Calu3 (cell line): ENCODE data around the gene BCLAF1. TPM values are rescaled to one million over a fixed set of nuclear protein-coding genes. Genes with fewer than 3 reads are reported as not detected.
"Not testable (repeated sequence)": the region's sequence is repeated elsewhere in the genome, so short reads cannot be mapped to it uniquely, and the experiment has no call there.

Experiments used
- BruUV-seq: library from RNA; stranded (reverse); fragments of 400-500 nt; replicated peaks from 2 replicates; lab custom pipeline; 2021; lab: Mats Ljungman, UMichigan
- CTCF ChIA-PET: fragments of 300-600 bp; sonication (Branson Sonifier 250); formaldehyde crosslinking; loops from one replicate; lab custom pipeline; 2022; ENCODE audit warnings: antibody characterized with exemption; lab: Charles Lee
- DNase-seq: peaks from one replicate; pipeline ENCODE4 v3.0.0; 2022
- H3K27ac Mint-ChIP-seq: one replicate; pipeline ENCODE4 v1.8.0; 2022; ENCODE audit warnings: mixed read lengths; ENCODE audit not compliant: unreplicated experiment
- H3K27me3 Mint-ChIP-seq: one replicate; pipeline ENCODE4 v1.8.0; 2022; ENCODE audit warnings: mixed read lengths; ENCODE audit not compliant: unreplicated experiment
- H3K36me3 Mint-ChIP-seq: one replicate; pipeline ENCODE4 v1.8.0; 2022; ENCODE audit warnings: mild to moderate bottlenecking, moderate library complexity, mixed read lengths; ENCODE audit not compliant: insufficient read depth, unreplicated experiment
- H3K4me1 Mint-ChIP-seq: one replicate; pipeline ENCODE4 v1.8.0; 2022; ENCODE audit warnings: mild to moderate bottlenecking, low read depth, mixed read lengths; ENCODE audit not compliant: unreplicated experiment
- H3K4me3 Mint-ChIP-seq: one replicate; pipeline ENCODE4 v1.8.0; 2022; ENCODE audit warnings: mild to moderate bottlenecking, low read depth, moderate library complexity, mixed read lengths; ENCODE audit not compliant: unreplicated experiment
- H3K9me3 Mint-ChIP-seq: one replicate; pipeline ENCODE4 v1.8.0; 2022; ENCODE audit warnings: low read depth, mixed read lengths; ENCODE audit not compliant: unreplicated experiment
- CTCF ChIP-seq: fragments of 200-600 bp; IDR thresholded peaks from one replicate; pipeline ENCODE4 v1.8.0; 2022; ENCODE audit warnings: antibody characterized with exemption; ENCODE audit not compliant: unreplicated experiment
- intact Hi-C: fragments of 100-400 bp; cut with micrococcal nuclease; formaldehyde crosslinking; loops from one replicate; pipeline ENCODE4 v1.10.0; 2022; ENCODE audit not compliant: unreplicated experiment
- total RNA-seq: library from RNA; stranded (reverse); gene quantifications from 2 replicates; pipeline ENCODE4 v1.2.3, GENCODE V29; 2022

BCLAF1 gene
- total RNA-seq, 1 experiment from 2014 or later, result 154 TPM

DNA sequence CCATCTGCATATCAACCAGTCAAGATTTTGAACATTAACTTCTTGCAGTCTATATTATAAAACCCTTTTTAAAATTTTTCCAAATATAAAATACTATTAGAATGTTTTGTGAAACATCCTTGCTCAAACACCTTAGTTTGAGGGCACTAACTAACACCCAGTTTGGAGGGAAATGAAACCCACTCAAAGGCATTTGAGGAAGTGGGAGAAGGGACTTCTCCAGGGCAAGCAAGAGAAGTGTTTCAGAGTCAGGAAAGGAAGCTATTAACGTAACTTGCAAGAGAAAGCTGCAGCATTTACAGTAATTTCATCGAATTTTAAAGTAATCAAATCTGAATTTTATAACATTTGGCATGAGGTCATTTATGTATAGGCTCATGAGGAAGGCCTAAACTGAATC lies 60.8 kb downstream of the BCLAF1 start:
- TF ChIP-seq CTCF, result no peak
- CTCF ChIA-PET, result no interaction called here
- Mint-ChIP-seq H3K9me3 (no peaks in the 10 kb centered on the region), H3K4me3 (no peak overlapping the region), H3K4me1 (peaks cover 13% of the 10 kb centered on the region), H3K27me3 (no peaks in the 10 kb centered on the region), H3K27ac (no peak overlapping the region), H3K36me3 (peaks cover 12% of the 10 kb centered on the region)
- no peak for DNase-seq
- intact Hi-C loops, result loop anchor here (10.0 kb wide), 3 partner anchors 164 to 724 kb away; no protein-coding TSS in a partner anchor
- BruUV-seq, result no TSS peak

DNA sequence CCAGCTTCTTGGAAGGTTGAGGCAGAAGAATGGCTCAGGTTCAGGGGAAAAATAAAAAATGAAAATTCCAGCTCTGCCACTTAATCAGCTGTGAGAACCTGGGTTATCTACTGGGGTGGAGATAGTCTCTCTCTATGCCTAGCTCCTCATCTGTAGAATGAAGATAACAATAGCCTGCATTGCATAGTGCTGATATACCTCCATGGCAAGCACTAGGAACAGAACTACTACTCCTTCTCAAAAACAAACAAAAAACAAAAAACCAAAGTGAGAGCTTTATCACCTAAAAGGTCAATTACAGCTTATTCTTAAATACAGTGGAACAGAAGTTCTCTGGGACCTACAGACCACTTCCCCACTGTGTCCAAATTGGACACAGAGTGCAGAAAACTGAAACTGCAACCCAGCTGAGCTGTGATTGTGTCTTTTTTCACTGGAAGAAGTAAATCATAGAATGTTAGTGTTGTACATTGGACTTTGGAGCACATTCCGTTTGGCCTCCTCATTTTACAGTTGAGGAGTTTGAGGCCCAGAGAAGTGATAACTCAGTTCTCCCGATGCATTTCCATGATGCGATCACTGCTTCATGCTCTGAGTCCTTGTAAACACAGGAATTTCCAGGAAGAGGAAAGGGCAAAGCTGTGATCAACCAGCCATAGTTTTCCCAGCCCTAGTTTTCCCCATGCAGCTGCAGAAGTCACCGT lies 62.8 kb downstream of the BCLAF1 start:
- intact Hi-C loops, result loop anchor here (1.0 to 10.0 kb wide), 5 partner anchors 162 to 722 kb away; no protein-coding TSS in a partner anchor
- Mint-ChIP-seq H3K27ac (peak overlapping the region; percentile 60), H3K4me1 (peaks cover 13% of the 10 kb centered on the region)

DNA sequence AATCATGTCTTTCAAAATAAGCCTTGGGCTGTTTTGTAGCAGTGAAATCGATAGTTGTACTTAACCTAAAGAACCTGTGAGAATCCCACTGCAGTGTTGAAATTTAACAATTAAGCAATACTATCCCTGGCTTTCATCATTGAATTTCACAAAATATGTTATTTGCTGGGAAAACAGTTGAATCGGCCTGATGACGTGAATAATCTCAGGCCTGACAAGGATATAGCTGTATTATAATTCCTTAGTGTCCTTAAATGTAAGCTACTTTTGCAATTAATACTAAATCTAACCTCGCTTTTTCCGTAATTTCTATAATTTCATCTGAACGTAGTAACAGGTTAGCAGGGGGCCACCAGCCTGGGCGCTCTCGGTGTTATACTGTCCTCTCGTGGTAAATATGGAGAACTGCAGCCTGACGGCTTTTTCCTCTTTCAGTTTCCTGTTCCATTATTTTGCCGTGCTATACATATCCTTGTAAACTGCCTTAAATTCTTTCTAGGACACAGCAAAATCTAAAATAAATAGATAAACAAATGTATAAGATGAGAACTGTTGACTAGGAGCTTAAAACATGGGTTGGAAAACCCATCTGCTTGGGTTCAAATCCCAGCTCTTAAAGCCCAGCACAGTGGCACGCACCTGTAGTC lies 63.5 kb downstream of the BCLAF1 start:
- Mint-ChIP-seq H3K27ac (peak overlapping the region; percentile 60), H3K9me3 (peaks cover 2% of the 10 kb centered on the region), H3K4me1 (peaks cover 13% of the 10 kb centered on the region), H3K4me3 (no peak overlapping the region), H3K27me3 (no peaks in the 10 kb centered on the region), H3K36me3 (peaks cover 12% of the 10 kb centered on the region)
- intact Hi-C loops, result loop anchor here (1.0 to 10.0 kb wide), 5 partner anchors 161 to 721 kb away; no protein-coding TSS in a partner anchor
- peak; percentile 54 for DNase-seq
- TF ChIP-seq CTCF, result peak; percentile 92
- BruUV-seq, result no TSS peak
- CTCF ChIA-PET, result interaction anchor here (0.7 to 2.1 kb wide), 8 partner anchors 12 to 691 kb away, joined by 3 to 17 read pairs (median 6); no protein-coding TSS in a partner anchor

More for the DNA sequence above, 62.8 kb downstream of the BCLAF1 start:
- Mint-ChIP-seq H3K4me3 (no peak overlapping the region), H3K27me3 (no peaks in the 10 kb centered on the region), H3K9me3 (peaks cover 2% of the 10 kb centered on the region), H3K36me3 (peaks cover 12% of the 10 kb centered on the region)
- no peak for TF ChIP-seq CTCF
- DNase-seq, result no peak
- CTCF ChIA-PET, result interaction anchor here (0.7 to 2.1 kb wide), 9 partner anchors 13 to 691 kb away, joined by 3 to 17 read pairs (median 5); no protein-coding TSS in a partner anchor
- no TSS peak for BruUV-seq

DNA sequence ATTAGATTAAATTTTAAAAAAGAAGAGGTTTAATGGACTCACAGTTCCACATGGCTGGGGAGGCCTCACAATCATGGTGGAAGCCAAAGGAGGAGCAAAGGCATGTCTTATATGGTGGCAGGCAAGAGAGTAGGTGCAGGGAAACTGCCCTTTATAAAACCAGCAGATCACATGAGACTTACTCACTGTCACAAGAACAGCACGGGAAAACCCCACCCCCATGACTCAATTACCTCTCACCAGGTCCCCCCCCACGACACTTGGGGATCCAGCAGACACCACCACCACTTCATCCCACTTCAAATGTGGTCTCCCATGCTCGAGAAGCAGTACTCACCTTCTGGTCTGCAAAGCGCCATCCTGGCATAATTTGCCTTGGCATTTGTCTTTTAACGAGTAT lies 64.2 kb downstream of the BCLAF1 start:
- no TSS peak for BruUV-seq
- no peak for TF ChIP-seq CTCF
- no peak overlapping the region for H3K4me3 Mint-ChIP-seq
- peak overlapping the region; percentile 60 for H3K27ac Mint-ChIP-seq
- peaks cover 12% of the 10 kb centered on the region for H3K36me3 Mint-ChIP-seq
- peaks cover 2% of the 10 kb centered on the region for H3K9me3 Mint-ChIP-seq
- no peaks in the 10 kb centered on the region for H3K27me3 Mint-ChIP-seq
- intact Hi-C loops, result loop anchor here (10.0 kb wide), 3 partner anchors 161 to 721 kb away; no protein-coding TSS in a partner anchor
- H3K4me1 Mint-ChIP-seq, result peaks cover 13% of the 10 kb centered on the region
- DNase-seq, result no peak
- CTCF ChIA-PET, result interaction anchor here (1.3 to 2.1 kb wide), 6 partner anchors 194 to 690 kb away, joined by 3 to 17 read pairs (median 6); no protein-coding TSS in a partner anchor

DNA sequence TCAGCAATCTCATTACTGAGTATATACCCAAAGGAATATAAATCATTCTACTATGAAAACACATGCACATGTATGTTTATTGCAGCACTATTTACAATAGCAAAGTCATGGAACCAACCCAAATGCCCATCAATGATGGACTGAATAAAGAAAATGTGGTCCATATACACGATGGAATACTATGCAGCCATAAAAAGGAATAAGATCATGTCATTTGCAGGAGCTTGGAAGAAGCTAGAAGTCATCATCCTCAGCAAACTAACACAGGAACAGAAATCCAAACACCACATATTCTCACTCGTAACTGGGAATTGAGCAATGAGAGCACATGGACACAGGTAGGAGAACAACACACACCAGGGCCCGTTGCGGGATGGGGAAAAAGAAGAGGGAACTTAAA lies 64.7 kb downstream of the BCLAF1 start:
- H3K36me3 Mint-ChIP-seq, result peaks cover 12% of the 10 kb centered on the region
- CTCF ChIA-PET, H3K9me3 Mint-ChIP-seq, BruUV-seq, H3K4me3 Mint-ChIP-seq, DNase-seq, H3K27me3 Mint-ChIP-seq, H3K27ac Mint-ChIP-seq: not testable (repeated sequence)
- peaks cover 13% of the 10 kb centered on the region for H3K4me1 Mint-ChIP-seq
- intact Hi-C loops, result loop anchor here (10.0 kb wide), 3 partner anchors 160 to 720 kb away; no protein-coding TSS in a partner anchor
